Heart right ventricle (tissue), 16 donors: ENCODE data around the gene MAGI2. TPM values are rescaled to one million over a fixed set of nuclear protein-coding genes. Genes with fewer than 3 reads are reported as not detected.

ENCODE experiments used
- ATAC-seq, 8 donors: fragments of 200-7000 bp; cut with Tn5 transposase; one replicate each; pipeline ENCODE4 v1.9.1; 2020; ENCODE audit warnings: mild to moderate bottlenecking in 8 of 8, moderate library complexity in 8 of 8, moderate number of reproducible peaks in 1 of 8
- DNase-seq, 2 donors: peaks; one replicate each; pipeline ENCODE4 v3.0.0-alpha.2; 2020
- H3K27ac ChIP-seq, 10 donors: fragments of 200-600 bp; sonication (generic) in 2 of 10; one replicate each; pipeline versions ENCODE4 v1.5.0 to v1.8.0; 2020 to 2022; ENCODE audit warnings: mild to moderate bottlenecking in 3 of 10
- H3K27me3 ChIP-seq, 7 donors: fragments of 200-600 bp; one replicate each; pipeline ENCODE4 v1.8.0; 2021 to 2022; ENCODE audit warnings: mild to moderate bottlenecking in 2 of 7
- H3K36me3 ChIP-seq, 9 donors: fragments of 200-600 bp; sonication (generic) in 1 of 9; one replicate each; pipeline versions ENCODE4 v1.5.0 to v1.8.0; 2020 to 2022; ENCODE audit warnings: mild to moderate bottlenecking in 2 of 9
- H3K4me1 ChIP-seq, 9 donors: fragments of 200-600 bp; sonication (generic) in 1 of 9; one replicate each; pipeline versions ENCODE4 v1.5.0 to v1.8.0; 2020 to 2022; ENCODE audit warnings: mild to moderate bottlenecking in 4 of 9
- H3K4me3 ChIP-seq, 10 donors: fragments of 200-600 bp; sonication (generic) in 2 of 10; one replicate each; pipeline versions ENCODE4 v1.5.0 to v1.8.0; 2020 to 2022; ENCODE audit warnings: mild to moderate bottlenecking in 7 of 10, moderate library complexity in 2 of 10
- H3K9me3 ChIP-seq, 11 donors: fragments of 200-600 bp in 10 of 11; sonication (generic) in 2 of 11; one replicate each; pipeline versions ENCODE4 v1.5.0 to v1.8.0; 2013 to 2022; ENCODE audit warnings: mild to moderate bottlenecking in 2 of 11, control low read depth in 1 of 11, moderate library complexity in 1 of 11
- whole genome bisulfite sequencing, 2 donors: extraction: QIAGEN DNeasy Blood & Tissue Kit; methylation state at CpG; one replicate each; pipeline ENCODE4 v1.1.7; 2013; ENCODE audit warnings: inconsistent platforms in 1 of 2; 5-methylcytosine and 5-hydroxymethylcytosine counted together
- intact Hi-C, 10 donors: fragments of 100-400 bp; cut with DNase I; formaldehyde crosslinking; loops; one replicate each; pipeline versions ENCODE4 v1.11.1 to v1.14.2; 2022
- polyA plus RNA-seq, 2 donors: library from polyadenylated mRNA; stranded (reverse); fragments of 200-250 nt; gene quantifications; one replicate each; pipeline ENCODE4 v1.2.3, GENCODE V29; 2013
- total RNA-seq, 10 donors: library from RNA; stranded (reverse); fragmentation: NEBNext Ultra II Directional in 3 of 10; extraction: Animal tissue kit (Norgen Biotek cat#: 25700) in 3 of 10; gene quantifications; one replicate each; pipeline versions ENCODE4 v1.2.1 to v1.2.4, GENCODE V29; 2021 to 2023
- TF ChIP-seq, protein P1 (sequence below), 9 donors: fragments of 200-600 bp; sonication (generic) in 2 of 9; IDR thresholded peaks; one replicate each; pipeline versions ENCODE4 v1.5.0 to v1.8.0; 2021 to 2022; ENCODE audit warnings: antibody characterized with exemption in 9 of 9, mild to moderate bottlenecking in 5 of 9, moderate library complexity in 1 of 9
- donor health status: Arrhythmogenic right ventricular cardiomyopathy.
- donor health status: ischemic (EF 13 %, LVEDD 7.1; RV severe dilation, severe dysfunction).
- donor health status: healthy with polysubstance abuse.
- donor health status: DM: no; HTN: yes; CAD: no.
- donor health status: DM: no; HTN: no; CAD: no.
- donor health status: ischemic (EF 25% LVEDD 6.9; RV normal size, moderate dysfunction).
- donor health status: ischemic (EF 25% LVEDD 5.7; RV mildly dilated, moderate dysfunction).
- donor health status: healthy.
- donor health status: DM: yes; HTN: yes; CAD: no.
- donor health status: Ischemic cardiomyopathy.
- donor health status: ischemic (EF 35%, LVEDD 5.7; RV mildly dilated, moderate dysfunction).
- donor health status: nonischemic (EF 11% LVEDD 7.7; RV severe dilation, severe dysfunction).
- donor health status: DM: yes; HTN: yes; CAD: no.
- donor health status: PGD.
- donor health status: ischemic (EF 29% LVEDD 5.4; RV normal size, mild dysfunction).
- donor health status: nonischemic (EF 23%, LVEDD 6.1; RV moderate dilation, normal function).

Gene MAGI2
- total and polyA plus RNA-seq, 12 donors = 0.83 to 6.0 (median 4.1) TPM

DNA sequence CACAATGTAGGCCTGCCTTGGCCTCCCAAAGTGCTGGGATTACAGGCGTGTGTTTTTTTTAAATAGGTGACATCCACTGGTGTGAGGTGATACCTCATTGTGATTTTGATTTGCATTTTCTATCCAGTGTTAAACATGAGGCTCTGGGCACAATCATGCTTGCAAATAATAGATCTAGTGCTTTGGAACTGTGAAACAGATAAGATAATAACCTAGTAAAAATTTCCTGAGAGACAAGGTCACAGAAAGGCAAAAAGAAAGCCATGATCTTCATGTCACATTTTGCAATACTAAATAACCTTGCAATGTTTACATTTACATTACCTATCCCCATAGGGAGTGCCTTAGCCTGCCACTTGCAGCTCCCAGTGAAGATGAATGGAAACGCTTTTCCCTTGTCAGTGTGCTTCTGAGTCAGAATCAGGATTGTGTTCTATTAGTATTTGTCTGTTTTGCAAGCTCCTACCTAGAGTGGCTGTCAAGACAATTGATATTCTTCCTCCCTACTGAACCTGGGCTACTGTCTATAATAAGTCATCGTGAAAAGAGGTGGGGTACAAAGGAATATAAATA is 1398.4 kb downstream of the MAGI2 start:
- Histone ChIP-seq H3K27me3 (no peaks in the 10 kb centered on the region), H3K9me3 (peaks cover 0 to 3% (median 0%) of the 10 kb centered on the region in 11 donors), H3K4me1 (no peaks in the 10 kb centered on the region), H3K27ac (no peak overlapping the region), H3K36me3 (no peaks in the 10 kb centered on the region), H3K4me3 (no peak overlapping the region)
- no peak for DNase-seq
- ATAC-seq = no peak
- intact Hi-C loops = no loop called here
- 30 to 43% methylated on average over 3 of the region's 3 CpGs for WGBS, 2 donors
- TF ChIP-seq, protein P1, sequence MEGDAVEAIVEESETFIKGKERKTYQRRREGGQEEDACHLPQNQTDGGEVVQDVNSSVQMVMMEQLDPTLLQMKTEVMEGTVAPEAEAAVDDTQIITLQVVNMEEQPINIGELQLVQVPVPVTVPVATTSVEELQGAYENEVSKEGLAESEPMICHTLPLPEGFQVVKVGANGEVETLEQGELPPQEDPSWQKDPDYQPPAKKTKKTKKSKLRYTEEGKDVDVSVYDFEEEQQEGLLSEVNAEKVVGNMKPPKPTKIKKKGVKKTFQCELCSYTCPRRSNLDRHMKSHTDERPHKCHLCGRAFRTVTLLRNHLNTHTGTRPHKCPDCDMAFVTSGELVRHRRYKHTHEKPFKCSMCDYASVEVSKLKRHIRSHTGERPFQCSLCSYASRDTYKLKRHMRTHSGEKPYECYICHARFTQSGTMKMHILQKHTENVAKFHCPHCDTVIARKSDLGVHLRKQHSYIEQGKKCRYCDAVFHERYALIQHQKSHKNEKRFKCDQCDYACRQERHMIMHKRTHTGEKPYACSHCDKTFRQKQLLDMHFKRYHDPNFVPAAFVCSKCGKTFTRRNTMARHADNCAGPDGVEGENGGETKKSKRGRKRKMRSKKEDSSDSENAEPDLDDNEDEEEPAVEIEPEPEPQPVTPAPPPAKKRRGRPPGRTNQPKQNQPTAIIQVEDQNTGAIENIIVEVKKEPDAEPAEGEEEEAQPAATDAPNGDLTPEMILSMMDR (IDR thresholded peaks at IDR 0.05) = no peak

DNA sequence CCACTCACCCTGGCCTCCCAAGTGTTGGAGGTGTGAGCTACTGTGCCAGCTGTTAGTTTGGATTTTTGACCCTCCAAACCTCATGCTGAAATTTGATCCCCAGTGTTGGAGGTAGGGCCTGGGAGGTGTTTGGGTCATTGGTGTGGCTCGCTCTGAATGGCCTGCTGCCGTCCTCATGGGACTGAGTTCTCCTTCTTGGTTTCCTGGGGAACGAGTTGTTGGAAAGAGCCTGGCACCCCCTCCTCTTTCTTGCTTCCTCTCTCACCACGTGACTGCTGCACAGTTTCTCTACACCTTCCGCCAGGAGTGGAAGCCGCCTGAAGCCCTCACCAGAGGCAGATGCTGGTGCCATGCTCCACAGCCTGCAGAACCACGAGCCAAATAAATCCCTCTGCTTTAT is 1401.4 kb downstream of the MAGI2 start:
- TF ChIP-seq, protein P1 (IDR thresholded peaks at IDR 0.05) = no peak
- no peak overlapping the region for H3K27ac ChIP-seq
- H3K4me1 ChIP-seq = no peaks in the 10 kb centered on the region
- 69 to 73% methylated on average over 7 of the region's 7 CpGs for WGBS, 2 donors
- DNase-seq = no peak
- intact Hi-C loops = no loop called here
- no peaks in the 10 kb centered on the region for H3K36me3 ChIP-seq
- peaks cover 0 to 3% (median 0%) of the 10 kb centered on the region in 11 donors for H3K9me3 ChIP-seq
- ATAC-seq = no peak
- no peaks in the 10 kb centered on the region for H3K27me3 ChIP-seq
- H3K4me3 ChIP-seq = no peak overlapping the region

DNA sequence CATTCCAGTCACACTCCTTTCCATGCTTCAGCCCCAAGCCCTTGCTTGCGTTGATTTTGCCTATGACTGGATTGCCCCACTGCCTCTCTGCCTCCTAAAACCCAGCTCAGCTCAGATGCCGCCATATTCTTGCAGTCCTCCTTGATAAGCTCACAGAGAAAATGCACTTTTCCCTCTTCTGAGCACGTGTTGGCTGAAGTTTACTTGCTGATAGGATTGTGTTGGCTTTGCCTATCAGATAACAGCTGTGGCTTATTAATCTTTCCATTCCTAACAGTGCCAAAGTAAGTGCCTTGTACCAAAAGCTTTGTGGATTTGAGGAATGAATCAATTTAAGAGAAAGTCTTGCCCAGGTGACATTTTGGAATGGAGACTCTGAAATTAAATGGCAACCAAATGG is 1405.7 kb downstream of the MAGI2 start:
- Histone ChIP-seq H3K9me3 (no peaks in the 10 kb centered on the region), H3K27me3 (no peaks in the 10 kb centered on the region), H3K4me1 (no peaks in the 10 kb centered on the region), H3K27ac (no peak overlapping the region), H3K4me3 (no peak overlapping the region), H3K36me3 (no peaks in the 10 kb centered on the region)
- no peak for ATAC-seq
- intact Hi-C loops = loop anchor here in 2 of 10 donors (10.0 kb wide), 1 partner anchor 103 kb away; no protein-coding TSS in a partner anchor
- WGBS, 2 donors = 60 to 72% methylated on average over 3 of the region's 3 CpGs
- DNase-seq = no peak
- TF ChIP-seq, protein P1 (IDR thresholded peaks at IDR 0.05) = no peak

DNA sequence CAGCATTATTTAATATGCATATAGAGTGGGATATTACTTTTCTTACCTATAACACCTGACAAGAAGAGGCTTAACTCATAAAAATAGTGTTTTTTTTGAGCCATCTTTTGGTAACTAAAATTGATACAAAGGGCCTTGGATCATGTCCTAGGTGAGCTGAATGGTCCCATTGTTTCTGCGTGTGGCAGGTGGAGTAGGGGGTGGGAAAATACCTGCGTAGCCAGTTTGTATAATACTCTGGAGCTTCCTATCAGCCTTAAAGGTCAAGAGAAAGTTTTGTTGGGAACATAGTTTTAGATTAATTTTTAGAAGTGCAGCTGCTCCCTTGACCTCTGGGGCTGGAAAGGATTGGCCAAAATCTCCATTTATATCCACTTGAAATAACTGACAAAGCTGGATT is 1410.3 kb downstream of the MAGI2 start:
- H3K9me3 ChIP-seq = no peaks in the 10 kb centered on the region
- H3K4me1 ChIP-seq = peaks cover 0 to 7% (median 0%) of the 10 kb centered on the region in 9 donors
- TF ChIP-seq, protein P1 (IDR thresholded peaks at IDR 0.05) = no peak
- intact Hi-C loops = loop anchor here in 2 of 10 donors (10.0 kb wide), 1 partner anchor 98 kb away; no protein-coding TSS in a partner anchor
- no peak overlapping the region for H3K27ac ChIP-seq
- H3K27me3 ChIP-seq = peaks cover 0 to 9% (median 0%) of the 10 kb centered on the region in 7 donors
- WGBS, 2 donors = 80 to 93% methylated on average over 2 of the region's 2 CpGs
- no peak overlapping the region for H3K4me3 ChIP-seq
- ATAC-seq (no peak), DNase-seq (no peak)
- H3K36me3 ChIP-seq = no peaks in the 10 kb centered on the region
